ENCODE results near the gene FMO2. TPM values are rescaled to one million over a fixed set of nuclear protein-coding genes. Genes with fewer than 3 reads are reported as not detected.

Gene FMO2
- polyA plus RNA-seq, 3 donors: not detected

GRCh38 chr1:171258429-171258828, 73.3 kb downstream of the FMO2 start:
- H3K4me1 ChIP-seq (ENCODE audit: control insufficient read depth in 1 of 2, insufficient read depth in 2 of 2, low read length in 2 of 2): no peaks in the 10 kb centered on the region
- H3K27ac ChIP-seq (ENCODE audit: low read depth in 1 of 2, low read length in 2 of 2): no peak overlapping the region
- no peak overlapping the region for H3K9ac ChIP-seq (ENCODE audit: insufficient read depth, low read length, poor library complexity, severe bottlenecking)
- DNase-seq: no peak
- Mint-ChIP-seq H3K27ac (no peak overlapping the region), H3K4me3 (no peak overlapping the region), H3K36me3 (no peaks in the 10 kb centered on the region), H3K9me3 (peaks cover 0 to 2% (median 0%) of the 10 kb centered on the region in 7 donors), H3K27me3 (ENCODE audit: low read depth in 3 of 3) (peaks cover under 1 to 2% (median 2%) of the 10 kb centered on the region in 3 donors), H3K4me1 (no peaks in the 10 kb centered on the region)
- no peaks in the 10 kb centered on the region for H3K36me3 ChIP-seq (replicated peaks in 1 of 2; ENCODE audit: control insufficient read depth in 1 of 2, insufficient read depth in 2 of 2, low read length in 2 of 2)
- H4K20me1 ChIP-seq (ENCODE audit: insufficient read depth, low read length): no peaks in the 10 kb centered on the region
- H3K4me2 ChIP-seq (replicated peaks; ENCODE audit: extremely low read depth, low read length, poor library complexity, severe bottlenecking): no peak overlapping the region
- no peak overlapping the region for H3K4me3 ChIP-seq (replicated peaks in 1 of 3; ENCODE audit: low read depth in 2 of 3, low read length in 3 of 3)
- WGBS (ENCODE audit: insufficient coverage): 93% methylated on average over 3 of the region's 3 CpGs
- no peak overlapping the region for H2AFZ ChIP-seq (ENCODE audit: insufficient read depth, low read depth, low read length, poor library complexity, severe bottlenecking)
- H3K9me3 ChIP-seq (replicated peaks in 1 of 2; ENCODE audit: control insufficient read depth in 1 of 2, insufficient read depth in 1 of 2, low read length in 2 of 2): no peaks in the 10 kb centered on the region
- intact Hi-C loops (cut with micrococcal nuclease): no loop called here
- H3K79me2 ChIP-seq (ENCODE audit: insufficient read depth, low read length): no peaks in the 10 kb centered on the region
- TF ChIP-seq CTCF (IDR thresholded peaks at IDR 0.05): no peak
- no peaks in the 10 kb centered on the region for H3K27me3 ChIP-seq (ENCODE audit: control insufficient read depth in 2 of 2, insufficient read depth in 2 of 2, low read length in 2 of 2)

GRCh38 chr1:171258943-171259342, 73.8 kb downstream of the FMO2 start:
- TF ChIP-seq CTCF (IDR thresholded peaks at IDR 0.05): no peak
- 85% methylated on average over 2 of the region's 2 CpGs for WGBS (ENCODE audit: insufficient coverage)
- no peak overlapping the region for H2AFZ ChIP-seq (ENCODE audit: insufficient read depth, low read depth, low read length, poor library complexity, severe bottlenecking)

More at GRCh38 chr1:171258943-171259342, 73.8 kb downstream of the FMO2 start:
- peaks cover 0 to 2% (median 0%) of the 10 kb centered on the region in 3 donors for H3K27me3 Mint-ChIP-seq (ENCODE audit: low read depth in 3 of 3)
- DNase-seq: no peak
- H3K9ac ChIP-seq (ENCODE audit: insufficient read depth, low read length, poor library complexity, severe bottlenecking): no peak overlapping the region
- no peaks in the 10 kb centered on the region for H3K27me3 ChIP-seq (ENCODE audit: control insufficient read depth in 2 of 2, insufficient read depth in 2 of 2, low read length in 2 of 2)
- no peak overlapping the region for H3K4me3 ChIP-seq (replicated peaks in 1 of 3; ENCODE audit: low read depth in 2 of 3, low read length in 3 of 3)
- H3K4me2 ChIP-seq (replicated peaks; ENCODE audit: extremely low read depth, low read length, poor library complexity, severe bottlenecking): no peak overlapping the region
- H3K4me1 Mint-ChIP-seq: no peaks in the 10 kb centered on the region
- H3K4me1 ChIP-seq (ENCODE audit: control insufficient read depth in 1 of 2, insufficient read depth in 2 of 2, low read length in 2 of 2): no peaks in the 10 kb centered on the region
- H3K4me3 Mint-ChIP-seq: no peak overlapping the region
- H4K20me1 ChIP-seq (ENCODE audit: insufficient read depth, low read length): no peaks in the 10 kb centered on the region
- intact Hi-C loops (cut with micrococcal nuclease): no loop called here
- no peaks in the 10 kb centered on the region for H3K36me3 Mint-ChIP-seq
- H3K79me2 ChIP-seq (ENCODE audit: insufficient read depth, low read length): no peaks in the 10 kb centered on the region
- H3K9me3 Mint-ChIP-seq: peaks cover 0 to 2% (median 0%) of the 10 kb centered on the region in 7 donors
- no peaks in the 10 kb centered on the region for H3K9me3 ChIP-seq (replicated peaks in 1 of 2; ENCODE audit: control insufficient read depth in 1 of 2, insufficient read depth in 1 of 2, low read length in 2 of 2)
- no peak overlapping the region for H3K27ac ChIP-seq (ENCODE audit: low read depth in 1 of 2, low read length in 2 of 2)
- H3K36me3 ChIP-seq (replicated peaks in 1 of 2; ENCODE audit: control insufficient read depth in 1 of 2, insufficient read depth in 2 of 2, low read length in 2 of 2): no peaks in the 10 kb centered on the region
- H3K27ac Mint-ChIP-seq: no peak overlapping the region

Small RNA genes lying within 50 kb of the gene (small RNA-seq; reads per million reads assigned to genes)
- not detected for gene RF00019 (ENCODE audit: insufficient read length, low read depth)

Other genes with a start within 250 kb of the FMO2 start
- gene MROH9, start 249.8 kb upstream of the FMO2 start, polyA plus RNA-seq: not detected
- gene FMO3, start 94.4 kb upstream of the FMO2 start, polyA plus RNA-seq: not detected
- gene FMO1, start 63.2 kb downstream of the FMO2 start, polyA plus RNA-seq: not detected
- gene FMO4, start 128.9 kb downstream of the FMO2 start, polyA plus RNA-seq: 1 to 10 TPM; 1.3 to 1.9 (median 1.6) TPM